ENCODE measurements around the gene ZNF526. TPM values are rescaled to one million over a fixed set of nuclear protein-coding genes. Genes with fewer than 3 reads are reported as not detected.

The ZNF526 gene
- total RNA-seq, 1 donor from 2014 or later, result 11.1 TPM

DNA sequence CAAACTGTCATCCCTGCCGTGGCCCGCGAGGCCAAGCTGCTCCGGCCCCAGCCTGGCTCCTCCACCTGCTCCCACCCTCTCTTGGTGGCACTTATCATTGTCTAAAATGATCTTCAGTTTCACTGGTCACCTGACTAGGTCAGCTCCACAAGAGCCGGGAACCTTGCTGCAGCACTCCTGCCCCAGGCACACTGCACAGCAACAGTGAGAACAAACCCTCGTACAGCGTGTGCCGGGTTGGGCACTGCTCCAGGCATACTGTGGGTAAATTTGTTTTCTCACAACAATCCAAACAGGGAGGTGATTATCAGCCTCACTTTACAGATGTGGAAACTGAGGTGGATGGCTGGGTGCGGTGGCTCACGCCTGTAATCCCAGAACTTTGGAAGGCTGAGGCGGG lies 11.5 kb upstream of the ZNF526 start:
- peaks cover 17% of the 10 kb centered on the region for H3K36me3 ChIP-seq (ENCODE audit: control insufficient read depth, insufficient read depth, low read length)
- FAIRE-seq (no peak), DNase-seq (ENCODE audit: low read depth) (no peak)
- no peak for TF ChIP-seq CTCF (IDR thresholded peaks at IDR 0.05; ENCODE audit: insufficient read depth, low read length, severe bottlenecking)
- no peak overlapping the region for H3K4me3 ChIP-seq (ENCODE audit: low read depth, low read length)
- H3K27me3 ChIP-seq (ENCODE audit: control insufficient read depth, insufficient read depth, low read length), result no peaks in the 10 kb centered on the region

- DNase-seq (ENCODE audit: low read depth), result no peak
- no peak for FAIRE-seq
- H3K27me3 ChIP-seq (ENCODE audit: control insufficient read depth, insufficient read depth, low read length), result no peaks in the 10 kb centered on the region
- H3K36me3 ChIP-seq (ENCODE audit: control insufficient read depth, insufficient read depth, low read length), result peaks cover 8% of the 10 kb centered on the region
- no peak for TF ChIP-seq CTCF (IDR thresholded peaks at IDR 0.05; ENCODE audit: insufficient read depth, low read length, severe bottlenecking)
- no peak overlapping the region for H3K4me3 ChIP-seq (ENCODE audit: low read depth, low read length)
These were observed 7.2 kb upstream of the ZNF526 start for GRCh38 chr19:42212886-42213285.

DNA sequence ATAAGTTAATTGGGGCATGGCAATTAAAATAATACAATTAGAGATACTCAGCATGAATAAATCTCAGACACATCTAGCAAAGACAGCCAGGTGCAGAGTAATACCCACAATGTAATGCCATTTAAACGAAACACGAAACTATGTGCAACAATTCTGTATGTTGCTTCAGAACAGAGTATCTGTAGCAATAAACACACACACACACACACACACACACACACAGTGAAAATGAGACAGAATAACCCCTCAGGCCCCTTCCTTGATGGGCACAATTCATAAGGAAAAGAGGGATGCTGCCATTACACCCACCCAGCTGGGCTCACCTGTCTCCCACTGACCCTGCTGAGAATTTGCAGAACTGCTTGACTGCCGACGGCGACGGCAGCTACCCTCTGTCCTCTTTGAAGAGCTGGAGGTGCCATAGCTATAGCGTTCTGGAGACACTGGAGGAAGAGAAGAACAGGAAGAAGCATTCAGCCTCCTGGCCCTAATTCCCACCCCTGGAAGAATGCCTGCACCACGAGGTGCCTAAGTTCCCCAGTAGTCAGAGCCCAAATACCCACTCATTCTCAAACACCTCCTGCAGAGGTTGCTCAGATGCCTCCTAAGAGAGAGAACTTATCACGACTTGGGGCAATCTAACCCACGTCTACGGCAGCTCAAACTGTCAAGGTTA lies 5.2 kb upstream of the ZNF526 start:
- FAIRE-seq (no peak), DNase-seq (ENCODE audit: low read depth) (no peak)
- no peaks in the 10 kb centered on the region for H3K27me3 ChIP-seq (ENCODE audit: control insufficient read depth, insufficient read depth, low read length)
- TF ChIP-seq CTCF (IDR thresholded peaks at IDR 0.05; ENCODE audit: insufficient read depth, low read length, severe bottlenecking), result no peak
- peaks cover under 1% of the 10 kb centered on the region for H3K36me3 ChIP-seq (ENCODE audit: control insufficient read depth, insufficient read depth, low read length)
- no peak overlapping the region for H3K4me3 ChIP-seq (ENCODE audit: low read depth, low read length)

DNA sequence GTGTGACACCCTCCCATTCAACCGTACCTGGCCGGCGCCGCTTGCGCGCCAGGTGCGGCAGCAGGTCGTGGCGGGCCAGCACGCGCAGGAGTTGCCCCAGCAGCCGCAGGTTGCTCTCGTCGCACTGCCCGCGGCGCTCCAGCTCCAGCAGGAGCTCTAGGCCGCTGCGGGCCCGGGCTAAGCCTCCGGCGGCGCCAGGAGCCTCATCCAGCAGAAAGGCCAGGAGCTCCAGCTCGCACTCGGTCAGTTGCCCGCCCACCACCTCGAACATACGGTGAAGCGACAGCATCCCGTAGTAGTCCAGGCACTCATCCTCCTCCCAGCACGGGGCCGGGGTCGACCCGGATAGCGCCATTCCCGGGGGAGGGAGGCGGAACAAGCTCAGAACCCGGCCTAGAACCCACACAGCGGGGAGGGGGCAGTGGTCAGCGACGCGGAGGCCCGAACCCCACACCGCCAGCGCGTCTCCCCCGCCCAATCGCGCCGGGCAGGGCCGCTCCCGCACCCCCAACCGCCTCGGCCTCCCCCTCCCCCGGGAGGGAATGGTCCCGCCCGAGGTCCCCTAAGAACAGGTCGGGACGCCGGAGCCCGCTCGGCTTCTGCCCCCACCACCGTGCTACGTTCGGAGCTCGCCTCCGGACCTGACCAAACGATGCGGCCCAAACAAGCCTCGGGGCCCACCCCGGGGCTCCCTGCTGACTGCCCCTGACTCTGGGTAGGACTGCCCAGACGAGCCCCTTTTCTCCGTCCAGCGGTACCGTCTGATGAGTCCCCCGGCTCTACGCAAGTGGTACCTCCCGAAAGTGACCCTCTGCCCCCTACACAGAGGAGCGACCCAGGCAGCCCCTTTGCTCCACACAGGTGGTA lies 3.2 kb upstream of the ZNF526 start:
- Histone ChIP-seq H3K4me3 (ENCODE audit: low read depth, low read length) (peak overlapping the region; percentile 86), H3K27me3 (ENCODE audit: control insufficient read depth, insufficient read depth, low read length) (no peaks in the 10 kb centered on the region), H3K36me3 (ENCODE audit: control insufficient read depth, insufficient read depth, low read length) (no peaks in the 10 kb centered on the region)
- no peak for TF ChIP-seq CTCF (IDR thresholded peaks at IDR 0.05; ENCODE audit: insufficient read depth, low read length, severe bottlenecking)
- DNase-seq (ENCODE audit: low read depth) (no peak), FAIRE-seq (no peak)

- no peaks in the 10 kb centered on the region for H3K27me3 ChIP-seq (ENCODE audit: control insufficient read depth, insufficient read depth, low read length)
- no peak for TF ChIP-seq CTCF (IDR thresholded peaks at IDR 0.05; ENCODE audit: insufficient read depth, low read length, severe bottlenecking)
- H3K4me3 ChIP-seq (ENCODE audit: low read depth, low read length), result peak within 1 kb of the TSS; percentile 86
- FAIRE-seq, result no peak
- DNase-seq (ENCODE audit: low read depth), result peak; percentile 96
- no peaks in the 10 kb centered on the region for H3K36me3 ChIP-seq (ENCODE audit: control insufficient read depth, insufficient read depth, low read length)
These were observed 2.3 kb upstream of the ZNF526 start, which contains the start of gene DEDD2 for GRCh38 chr19:42217520-42218437. Gene DEDD2, minus strand, starts transcription at chr19:42217677. Its CDS starts 670 bp downstream, at chr19:42217007.
